Endothelial cell of umbilical vein (primary cell): ENCODE data around the gene RAP1GAP2. TPM values are rescaled to one million over a fixed set of nuclear protein-coding genes. Genes with fewer than 3 reads are reported as not detected.

Experiments used
- BruUV-seq: library from RNA; stranded (reverse); fragments of 400-500 nt; replicated peaks from 2 replicates; lab custom pipeline; 2021; lab: Mats Ljungman, UMichigan
- CTCF ChIA-PET: fragments of 300-600, 350-600 bp; sonication (Branson Sonifier 250); formaldehyde crosslinking; loops from one replicate; lab custom pipeline; 2021; ENCODE audit warnings: antibody characterized with exemption, inconsistent platforms; lab: Charles Lee
- POLR2A ChIA-PET: fragments of 300-600, 350-600 bp; sonication (Branson Sonifier 250); formaldehyde crosslinking; loops from one replicate; lab custom pipeline; 2021; ENCODE audit warnings: antibody characterized with exemption, inconsistent platforms; lab: Charles Lee
- DNase-seq: peaks from one replicate; pipeline ENCODE4 v3.0.0-alpha.2; 2011; ENCODE audit warnings: low read depth, low spot score
- FAIRE-seq: peaks from 2 replicates; lab custom pipeline; 2011; peaks lifted over from hg19 to GRCh38; lab: Jason Lieb, UNC
- H2AFZ ChIP-seq: 2 replicates; pipeline ENCODE4 v1.6.0; 2012; ENCODE audit warnings: low read depth, low read length, control low read depth, inconsistent platforms
- H3K27ac ChIP-seq: 2 replicates; pipeline ENCODE4 v1.5.1; 2011; ENCODE audit warnings: low read depth, mild to moderate bottlenecking, control low read depth, low read length, moderate library complexity; ENCODE audit not compliant: insufficient read depth
- H3K27me3 ChIP-seq, 2 experiments: 2 replicates each; pipeline versions ENCODE4 v1.6.0 to v1.6.1; 2011; ENCODE audit warnings: low read length in 2 of 2, mixed read lengths in 1 of 2; ENCODE audit not compliant: control insufficient read depth in 2 of 2, insufficient read depth in 2 of 2
- H3K36me3 ChIP-seq, 2 experiments: 2 replicates in 1 of 2; 3 replicates in 1 of 2; pipeline ENCODE4 v1.5.1; 2011; ENCODE audit warnings: low read length in 2 of 2, mild to moderate bottlenecking in 1 of 2, moderate library complexity in 1 of 2; ENCODE audit not compliant: control insufficient read depth in 2 of 2, insufficient read depth in 2 of 2; ENCODE audit errors: extremely low read depth in 1 of 2
- H3K4me1 ChIP-seq: 3 replicates; pipeline ENCODE4 v1.5.1; 2011; ENCODE audit warnings: mild to moderate bottlenecking, low read length; ENCODE audit not compliant: control insufficient read depth, insufficient read depth; ENCODE audit errors: extremely low read depth
- H3K4me2 ChIP-seq: 2 replicates; pipeline ENCODE4 v1.6.1; 2011; ENCODE audit warnings: low read length, control low read depth, mixed read lengths; ENCODE audit not compliant: insufficient read depth
- H3K4me3 ChIP-seq, 3 experiments: fragments of 200-600 bp in 1 of 3; sonication (generic), shearing (Covaris generic) in 1 of 3; replicated peaks in 1 of 3; 2 replicates each; pipeline ENCODE4 v1.5.1; 2011 to 2016; ENCODE audit warnings: control low read depth in 3 of 3, low read length in 3 of 3, mild to moderate bottlenecking in 2 of 3, inconsistent platforms in 1 of 3, low read depth in 1 of 3, moderate library complexity in 1 of 3; ENCODE audit not compliant: insufficient read depth in 1 of 3
- H3K79me2 ChIP-seq: 2 replicates; pipeline ENCODE4 v1.6.0; 2012; ENCODE audit warnings: low read length, inconsistent platforms; ENCODE audit not compliant: control insufficient read depth, insufficient read depth
- H3K9ac ChIP-seq: replicated peaks from 2 replicates; pipeline ENCODE3; 2011; ENCODE audit warnings: low read length, control low read depth; ENCODE audit not compliant: insufficient read depth; ENCODE audit errors: extremely low read depth
- H3K9me1 ChIP-seq: replicated peaks from 3 replicates; pipeline ENCODE4 v1.6.0; 2011; ENCODE audit warnings: mild to moderate bottlenecking, low read length; ENCODE audit not compliant: control insufficient read depth, insufficient read depth; ENCODE audit errors: extremely low read depth
- H3K9me3 ChIP-seq: replicated peaks from 2 replicates; pipeline ENCODE4 v1.5.1; 2012; ENCODE audit warnings: low read length, inconsistent platforms; ENCODE audit not compliant: control insufficient read depth, insufficient read depth
- H4K20me1 ChIP-seq: replicated peaks from 2 replicates; pipeline ENCODE3; 2011; ENCODE audit warnings: mild to moderate bottlenecking, low read length; ENCODE audit not compliant: control insufficient read depth, insufficient read depth; ENCODE audit errors: extremely low read depth
- EZH2 ChIP-seq: IDR thresholded peaks from 2 replicates; pipeline ENCODE4 v1.6.1; 2012; ENCODE audit warnings: borderline replicate concordance, low read depth, mild to moderate bottlenecking, moderate library complexity, low read length, inconsistent platforms; ENCODE audit not compliant: severe bottlenecking
- FOS ChIP-seq: IDR thresholded peaks from 2 replicates; pipeline ENCODE4 v1.6.1; 2011; ENCODE audit warnings: mild to moderate bottlenecking, low read length, moderate library complexity, borderline replicate concordance; ENCODE audit not compliant: insufficient read depth
- GATA2 ChIP-seq: IDR thresholded peaks from 2 replicates; pipeline ENCODE4 v1.7.0; 2011; ENCODE audit warnings: low read depth, mild to moderate bottlenecking, moderate library complexity, mixed read lengths, low read length; ENCODE audit not compliant: insufficient read length, insufficient read depth
- JUN ChIP-seq: IDR thresholded peaks from 2 replicates; pipeline ENCODE4 v1.6.1; 2011; ENCODE audit warnings: borderline replicate concordance, low read depth; ENCODE audit not compliant: insufficient read length, insufficient read depth
- MYC ChIP-seq: IDR thresholded peaks from one replicate; pipeline ENCODE4 v1.6.1; 2011; ENCODE audit warnings: mild to moderate bottlenecking, low read depth, low read length
- POLR2A ChIP-seq: IDR thresholded peaks from 2 replicates; pipeline ENCODE4 v1.6.1; 2012; ENCODE audit warnings: low read depth, mild to moderate bottlenecking, control low read depth, low read length
- POLR2AphosphoS5 ChIP-seq: IDR thresholded peaks from 2 replicates; pipeline ENCODE4 v1.6.1; 2012; ENCODE audit warnings: low read depth, mild to moderate bottlenecking, control low read depth, low read length, moderate library complexity; ENCODE audit not compliant: insufficient read depth
- dilution Hi-C: fragments of 300-500 bp; cut with MboI; formaldehyde crosslinking; loops from one replicate; pipeline ENCODE4 v1.15.0; 2019; ENCODE audit warnings: low sequenced_read_pairs; ENCODE audit not compliant: extremely low pct_ligation_motif_present
- intact Hi-C: fragments of 100-400 bp; cut with micrococcal nuclease; formaldehyde crosslinking; loops from one replicate; pipeline ENCODE4 v1.10.0; 2022
- polyA plus RNA-seq, 4 experiments: library from polyadenylated mRNA; depleted of rRNA in 3 of 4; stranded (reverse) in 3 of 4; unstranded in 1 of 4; fragments of >200 nt; gene quantifications; 2 replicates each; pipeline versions ENCODE4 v1.2.1 to v1.2.3, GENCODE V29; 2011 to 2012; ENCODE audit warnings: missing spikeins in 1 of 4
- total RNA-seq: library from RNA; stranded (reverse); gene quantifications from 2 replicates; pipeline ENCODE4 v1.2.3, GENCODE V29; 2021
- TF ChIP-seq, protein P1 (sequence below), 2 donors: IDR thresholded peaks; 1 replicate in 1 of 2; 2 replicates in 1 of 2; pipeline ENCODE4 v1.5.1; 2011; ENCODE audit warnings: low read length in 2 of 2, mild to moderate bottlenecking in 2 of 2, moderate library complexity in 2 of 2, control low read depth in 1 of 2, inconsistent platforms in 1 of 2, low read depth in 1 of 2; ENCODE audit not compliant: insufficient read depth in 1 of 2; ENCODE audit errors: extremely low read depth in 1 of 2
- TF ChIP-seq, protein P2 (sequence below): IDR thresholded peaks from 2 replicates; pipeline ENCODE4 v1.6.1; 2011; ENCODE audit not compliant: insufficient read depth, insufficient read length

Gene RAP1GAP2
- total and polyA plus RNA-seq, 2 donors (not counting 3 experiments of a cell fraction or from before 2014, with no cell fraction given) = 1.4 to 3.6 TPM

DNA sequence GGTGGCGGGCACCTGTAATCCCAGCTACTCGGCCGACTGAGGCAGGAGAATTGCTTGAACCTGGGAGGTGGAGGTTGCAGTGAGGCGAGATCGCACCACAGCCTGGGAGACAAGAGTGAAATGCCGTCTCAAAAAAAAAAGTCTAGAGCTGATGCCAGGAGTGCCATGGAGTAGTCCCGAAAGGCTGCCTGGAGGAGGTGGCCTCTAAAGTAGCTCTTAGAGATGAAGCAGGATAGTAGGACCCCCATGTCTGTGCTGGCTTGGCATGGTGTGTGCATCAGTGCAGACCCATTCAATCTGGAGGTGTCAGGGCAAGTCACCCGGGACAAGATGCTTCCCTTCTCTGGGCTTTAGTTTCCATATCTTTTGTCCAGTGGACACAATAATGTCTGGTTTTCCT lies 6.3 kb downstream of the RAP1GAP2 start:
- no peak overlapping the region for H3K4me3 ChIP-seq
- ChIA-PET CTCF (no interaction called here), POLR2A (no interaction called here)
- H3K36me3 ChIP-seq = no peaks in the 10 kb centered on the region
- intact Hi-C loops (no loop called here), dilution Hi-C loops (no loop called here)
- no peak overlapping the region for H3K9ac ChIP-seq
- H3K4me2 ChIP-seq = no peak overlapping the region
- H4K20me1 ChIP-seq = no peaks in the 10 kb centered on the region
- H3K79me2 ChIP-seq = no peaks in the 10 kb centered on the region
- no TSS peak for BruUV-seq
- H2AFZ ChIP-seq = no peak overlapping the region
- H3K27ac ChIP-seq = no peak overlapping the region
- TF ChIP-seq, protein P1, sequence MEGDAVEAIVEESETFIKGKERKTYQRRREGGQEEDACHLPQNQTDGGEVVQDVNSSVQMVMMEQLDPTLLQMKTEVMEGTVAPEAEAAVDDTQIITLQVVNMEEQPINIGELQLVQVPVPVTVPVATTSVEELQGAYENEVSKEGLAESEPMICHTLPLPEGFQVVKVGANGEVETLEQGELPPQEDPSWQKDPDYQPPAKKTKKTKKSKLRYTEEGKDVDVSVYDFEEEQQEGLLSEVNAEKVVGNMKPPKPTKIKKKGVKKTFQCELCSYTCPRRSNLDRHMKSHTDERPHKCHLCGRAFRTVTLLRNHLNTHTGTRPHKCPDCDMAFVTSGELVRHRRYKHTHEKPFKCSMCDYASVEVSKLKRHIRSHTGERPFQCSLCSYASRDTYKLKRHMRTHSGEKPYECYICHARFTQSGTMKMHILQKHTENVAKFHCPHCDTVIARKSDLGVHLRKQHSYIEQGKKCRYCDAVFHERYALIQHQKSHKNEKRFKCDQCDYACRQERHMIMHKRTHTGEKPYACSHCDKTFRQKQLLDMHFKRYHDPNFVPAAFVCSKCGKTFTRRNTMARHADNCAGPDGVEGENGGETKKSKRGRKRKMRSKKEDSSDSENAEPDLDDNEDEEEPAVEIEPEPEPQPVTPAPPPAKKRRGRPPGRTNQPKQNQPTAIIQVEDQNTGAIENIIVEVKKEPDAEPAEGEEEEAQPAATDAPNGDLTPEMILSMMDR (IDR thresholded peaks at IDR 0.05; ENCODE audit: extremely low read depth in 1 of 2, insufficient read depth in 1 of 2, low read depth in 1 of 2, low read length in 2 of 2) = no peak
- no peak for TF ChIP-seq POLR2AphosphoS5
- TF ChIP-seq FOS = no peak
- no peak for TF ChIP-seq MYC
- no peak for TF ChIP-seq JUN
- TF ChIP-seq, protein P2, sequence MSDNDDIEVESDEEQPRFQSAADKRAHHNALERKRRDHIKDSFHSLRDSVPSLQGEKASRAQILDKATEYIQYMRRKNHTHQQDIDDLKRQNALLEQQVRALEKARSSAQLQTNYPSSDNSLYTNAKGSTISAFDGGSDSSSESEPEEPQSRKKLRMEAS = no peak
- no peak for TF ChIP-seq GATA2
- TF ChIP-seq EZH2 = no peak
- no peak for TF ChIP-seq POLR2A
- DNase-seq = no peak
- H3K4me1 ChIP-seq = no peaks in the 10 kb centered on the region
- no peaks in the 10 kb centered on the region for H3K9me1 ChIP-seq
- no peaks in the 10 kb centered on the region for H3K27me3 ChIP-seq
- FAIRE-seq = no peak
- no peaks in the 10 kb centered on the region for H3K9me3 ChIP-seq
